ENCODE data around the gene HNRNPLL. TPM values are rescaled to one million over a fixed set of nuclear protein-coding genes. Genes with fewer than 3 reads are reported as not detected.
"Not testable (repeated sequence)": the region's sequence is repeated elsewhere in the genome, so short reads cannot be mapped to it uniquely, and the experiment has no call there.

HNRNPLL gene
- total RNA-seq, 1 experiment from 2014 or later: 59.4 TPM

DNA sequence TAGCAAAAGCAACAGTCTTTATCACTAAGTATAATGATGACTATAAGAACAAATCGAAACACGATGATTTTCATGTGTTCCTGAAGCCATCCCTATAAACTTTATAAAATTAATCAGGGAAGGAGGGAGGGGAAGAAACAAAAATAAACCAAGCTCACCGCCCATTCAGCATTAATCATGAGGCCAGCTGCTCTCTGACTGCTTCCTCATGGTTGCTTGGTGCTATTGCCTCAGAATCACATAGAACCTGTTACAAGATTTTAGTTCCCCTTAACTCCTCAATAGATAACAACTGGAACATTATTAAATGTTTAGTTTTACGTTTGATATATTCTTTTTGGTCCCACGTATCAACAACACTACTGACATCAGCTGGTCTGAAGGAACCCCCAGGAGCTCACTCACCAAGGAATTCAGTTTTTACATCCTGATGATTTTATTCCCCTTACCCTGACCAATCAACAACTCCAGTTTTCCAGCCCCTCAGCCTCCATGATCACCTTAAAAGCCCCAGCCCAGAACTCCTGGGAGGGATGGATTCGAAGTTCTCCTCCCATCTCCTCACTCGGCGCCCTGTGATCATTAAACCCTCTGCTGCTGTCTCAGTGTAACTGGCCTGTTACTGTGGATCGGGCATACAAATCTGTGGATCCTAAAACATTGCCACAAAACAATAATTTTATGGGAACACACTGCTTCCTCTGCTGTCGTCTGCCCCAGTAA lies 10.6 kb upstream of the HNRNPLL start:
- H3K4me3 Mint-ChIP-seq (ENCODE audit: unreplicated experiment): no peak overlapping the region
- no peaks in the 10 kb centered on the region for H3K9me3 ChIP-seq
- H3K27me3 ChIP-seq (replicated peaks; ENCODE audit: control insufficient read depth, insufficient read depth, low read length): no peaks in the 10 kb centered on the region
- no peak overlapping the region for H3K4me3 ChIP-seq (ENCODE audit: low read depth, low read length)
- peaks cover 33% of the 10 kb centered on the region for H3K4me1 Mint-ChIP-seq (ENCODE audit: low read depth, unreplicated experiment)
- CTCF ChIA-PET: no interaction called here
- no peaks in the 10 kb centered on the region for H3K9me3 Mint-ChIP-seq (ENCODE audit: unreplicated experiment)
- BruUV-seq (replicated peaks): no TSS peak
- no peaks in the 10 kb centered on the region for H3K36me3 ChIP-seq (ENCODE audit: control insufficient read depth, insufficient read depth, low read length)
- intact Hi-C loops (cut with micrococcal nuclease; ENCODE audit: unreplicated experiment): no loop called here
- POLR2A ChIA-PET: no interaction called here
- peaks cover 19% of the 10 kb centered on the region for H3K4me1 ChIP-seq
- H3K36me3 Mint-ChIP-seq (ENCODE audit: insufficient read depth, unreplicated experiment): no peaks in the 10 kb centered on the region
- no peaks in the 10 kb centered on the region for H3K27me3 Mint-ChIP-seq (ENCODE audit: insufficient read depth, unreplicated experiment)
- TF ChIP-seq, protein P1, sequence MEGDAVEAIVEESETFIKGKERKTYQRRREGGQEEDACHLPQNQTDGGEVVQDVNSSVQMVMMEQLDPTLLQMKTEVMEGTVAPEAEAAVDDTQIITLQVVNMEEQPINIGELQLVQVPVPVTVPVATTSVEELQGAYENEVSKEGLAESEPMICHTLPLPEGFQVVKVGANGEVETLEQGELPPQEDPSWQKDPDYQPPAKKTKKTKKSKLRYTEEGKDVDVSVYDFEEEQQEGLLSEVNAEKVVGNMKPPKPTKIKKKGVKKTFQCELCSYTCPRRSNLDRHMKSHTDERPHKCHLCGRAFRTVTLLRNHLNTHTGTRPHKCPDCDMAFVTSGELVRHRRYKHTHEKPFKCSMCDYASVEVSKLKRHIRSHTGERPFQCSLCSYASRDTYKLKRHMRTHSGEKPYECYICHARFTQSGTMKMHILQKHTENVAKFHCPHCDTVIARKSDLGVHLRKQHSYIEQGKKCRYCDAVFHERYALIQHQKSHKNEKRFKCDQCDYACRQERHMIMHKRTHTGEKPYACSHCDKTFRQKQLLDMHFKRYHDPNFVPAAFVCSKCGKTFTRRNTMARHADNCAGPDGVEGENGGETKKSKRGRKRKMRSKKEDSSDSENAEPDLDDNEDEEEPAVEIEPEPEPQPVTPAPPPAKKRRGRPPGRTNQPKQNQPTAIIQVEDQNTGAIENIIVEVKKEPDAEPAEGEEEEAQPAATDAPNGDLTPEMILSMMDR (IDR thresholded peaks at IDR 0.05; ENCODE audit: insufficient read depth in 1 of 2, low read depth in 1 of 2, low read length in 1 of 2, severe bottlenecking in 1 of 2, unreplicated experiment in 1 of 2): no peak
- no peak for DNase-seq
- H3K27ac Mint-ChIP-seq (ENCODE audit: unreplicated experiment): no peak overlapping the region

DNA sequence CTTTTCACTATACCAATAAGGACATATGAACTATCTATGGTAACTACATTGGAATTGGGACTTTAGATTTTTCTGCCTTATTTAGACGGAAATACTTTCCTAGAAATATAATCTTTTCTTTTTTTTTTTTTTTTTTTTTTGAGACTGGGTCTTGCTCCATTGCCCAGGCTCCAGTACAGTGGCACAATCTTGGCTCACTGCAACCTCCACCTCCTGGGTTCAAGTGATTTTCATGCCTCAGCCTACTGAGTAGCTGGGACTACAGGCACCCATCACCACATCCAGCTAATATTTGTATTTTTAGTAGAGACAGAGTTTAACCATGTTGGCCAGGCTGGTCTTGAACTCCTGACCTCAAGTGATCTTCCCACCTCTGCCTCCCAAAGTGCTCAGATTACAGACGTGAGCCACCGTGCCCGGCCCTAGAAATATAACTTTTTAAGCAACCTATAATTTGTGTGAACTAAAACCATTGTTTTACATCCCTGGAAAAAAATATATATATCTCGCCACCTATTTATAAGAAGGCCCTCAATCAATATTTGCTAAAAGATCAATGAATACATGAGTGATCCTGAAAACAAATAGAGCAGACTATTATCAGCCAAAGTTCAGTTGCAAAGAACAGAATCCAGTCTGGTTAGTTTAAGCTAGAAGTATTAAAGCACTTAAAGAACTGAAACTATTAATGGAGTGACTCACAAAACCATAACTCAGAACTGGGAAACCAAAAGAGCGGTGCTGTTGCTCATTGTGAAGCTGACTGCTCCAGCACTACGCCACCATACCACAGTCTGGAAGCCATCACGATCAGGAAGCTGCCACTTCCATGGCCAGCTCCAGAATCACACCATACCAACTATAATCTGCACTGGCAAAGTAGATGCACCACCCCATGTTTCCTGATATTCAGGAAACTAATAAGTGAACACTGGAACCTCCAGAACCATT lies 8.4 kb upstream of the HNRNPLL start:
- ChIA-PET CTCF (interaction anchor here (0.5 to 2.0 kb wide), 4 partner anchors 8 to 140 kb away, joined by 3 to 8 read pairs (median 3); no protein-coding TSS in a partner anchor), POLR2A (interaction anchor here (1.0 to 1.4 kb wide), 2 partner anchors 55 to 140 kb away, joined by 3 to 14 read pairs; partner anchors contain the start of genes GALM and SRSF7)
- DNase-seq: peak; percentile 47 to 54
- Mint-ChIP-seq H3K27ac (ENCODE audit: unreplicated experiment) (peak overlapping the region; percentile 63), H3K27me3 (ENCODE audit: insufficient read depth, unreplicated experiment) (no peaks in the 10 kb centered on the region), H3K36me3 (ENCODE audit: insufficient read depth, unreplicated experiment) (no peaks in the 10 kb centered on the region), H3K4me3 (ENCODE audit: unreplicated experiment) (peak overlapping the region; percentile 37), H3K4me1 (ENCODE audit: low read depth, unreplicated experiment) (peaks cover 33% of the 10 kb centered on the region), H3K9me3 (ENCODE audit: unreplicated experiment) (no peaks in the 10 kb centered on the region)
- Histone ChIP-seq H3K36me3 (ENCODE audit: control insufficient read depth, insufficient read depth, low read length) (no peaks in the 10 kb centered on the region), H3K27me3 (replicated peaks; ENCODE audit: control insufficient read depth, insufficient read depth, low read length) (no peaks in the 10 kb centered on the region), H3K4me3 (ENCODE audit: low read depth, low read length) (no peak overlapping the region), H3K9me3 (no peaks in the 10 kb centered on the region), H3K4me1 (peaks cover 19% of the 10 kb centered on the region)
- BruUV-seq (replicated peaks): TSS peak; percentile 50
- TF ChIP-seq, protein P1 (IDR thresholded peaks at IDR 0.05; ENCODE audit: insufficient read depth in 1 of 2, low read depth in 1 of 2, low read length in 1 of 2, severe bottlenecking in 1 of 2, unreplicated experiment in 1 of 2): no peak
- intact Hi-C loops (cut with micrococcal nuclease; ENCODE audit: unreplicated experiment): loop anchor here (1.0 kb wide), 2 partner anchors 8 to 13 kb away; no protein-coding TSS in a partner anchor

DNA sequence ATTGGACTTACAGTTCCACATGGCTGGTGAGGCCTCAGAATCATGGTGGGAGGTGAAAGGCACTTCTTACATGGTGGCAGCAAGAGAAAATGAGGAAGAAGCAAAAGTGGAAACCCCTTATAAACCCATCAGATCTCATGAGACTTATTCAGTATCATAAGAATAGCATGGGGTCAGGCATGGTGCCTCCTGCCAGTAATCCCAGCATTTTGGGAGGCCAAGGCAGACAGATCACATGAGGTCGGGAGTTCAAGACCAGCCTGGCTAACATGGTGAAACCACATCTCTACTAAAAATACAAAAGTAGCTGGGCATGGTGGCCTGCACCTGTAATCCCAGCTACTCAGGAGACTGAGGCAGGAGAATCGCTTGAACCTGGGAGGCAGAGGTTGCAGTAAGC lies 6.5 kb upstream of the HNRNPLL start:
- H3K4me3 Mint-ChIP-seq (ENCODE audit: unreplicated experiment); H3K27me3 ChIP-seq (replicated peaks; ENCODE audit: control insufficient read depth, insufficient read depth, low read length); H3K27ac Mint-ChIP-seq (ENCODE audit: unreplicated experiment); BruUV-seq (replicated peaks); POLR2A ChIA-PET; H3K4me3 ChIP-seq (ENCODE audit: low read depth, low read length); H3K36me3 ChIP-seq (ENCODE audit: control insufficient read depth, insufficient read depth, low read length); H3K9me3 ChIP-seq; H3K27me3 Mint-ChIP-seq (ENCODE audit: insufficient read depth, unreplicated experiment); H3K36me3 Mint-ChIP-seq (ENCODE audit: insufficient read depth, unreplicated experiment); intact Hi-C loops (cut with micrococcal nuclease; ENCODE audit: unreplicated experiment); DNase-seq; H3K9me3 Mint-ChIP-seq (ENCODE audit: unreplicated experiment); CTCF ChIA-PET: not testable (repeated sequence)
- peaks cover 33% of the 10 kb centered on the region for H3K4me1 Mint-ChIP-seq (ENCODE audit: low read depth, unreplicated experiment)
- peaks cover 19% of the 10 kb centered on the region for H3K4me1 ChIP-seq

Measured in Caco-2 (cell line).